GM10266 (cell line): ENCODE results near the gene ADRB2.

Source experiments
- DNase-seq: peaks from one replicate; pipeline ENCODE4 v3.0.0; 2012; ENCODE audit errors: extremely low spot score
- TF ChIP-seq, protein P1 (sequence below): IDR thresholded peaks from 2 replicates; pipeline ENCODE4 v1.5.1; 2012; ENCODE audit warnings: mild to moderate bottlenecking, low read depth; ENCODE audit not compliant: control insufficient read depth, insufficient read depth; ENCODE audit errors: missing control alignments

ADRB2 gene

GRCh38 chr5:148855249-148856008 is 29.0 kb downstream of the ADRB2 start:
- no peak for DNase-seq
- TF ChIP-seq, protein P1, sequence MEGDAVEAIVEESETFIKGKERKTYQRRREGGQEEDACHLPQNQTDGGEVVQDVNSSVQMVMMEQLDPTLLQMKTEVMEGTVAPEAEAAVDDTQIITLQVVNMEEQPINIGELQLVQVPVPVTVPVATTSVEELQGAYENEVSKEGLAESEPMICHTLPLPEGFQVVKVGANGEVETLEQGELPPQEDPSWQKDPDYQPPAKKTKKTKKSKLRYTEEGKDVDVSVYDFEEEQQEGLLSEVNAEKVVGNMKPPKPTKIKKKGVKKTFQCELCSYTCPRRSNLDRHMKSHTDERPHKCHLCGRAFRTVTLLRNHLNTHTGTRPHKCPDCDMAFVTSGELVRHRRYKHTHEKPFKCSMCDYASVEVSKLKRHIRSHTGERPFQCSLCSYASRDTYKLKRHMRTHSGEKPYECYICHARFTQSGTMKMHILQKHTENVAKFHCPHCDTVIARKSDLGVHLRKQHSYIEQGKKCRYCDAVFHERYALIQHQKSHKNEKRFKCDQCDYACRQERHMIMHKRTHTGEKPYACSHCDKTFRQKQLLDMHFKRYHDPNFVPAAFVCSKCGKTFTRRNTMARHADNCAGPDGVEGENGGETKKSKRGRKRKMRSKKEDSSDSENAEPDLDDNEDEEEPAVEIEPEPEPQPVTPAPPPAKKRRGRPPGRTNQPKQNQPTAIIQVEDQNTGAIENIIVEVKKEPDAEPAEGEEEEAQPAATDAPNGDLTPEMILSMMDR: no peak

DNA sequence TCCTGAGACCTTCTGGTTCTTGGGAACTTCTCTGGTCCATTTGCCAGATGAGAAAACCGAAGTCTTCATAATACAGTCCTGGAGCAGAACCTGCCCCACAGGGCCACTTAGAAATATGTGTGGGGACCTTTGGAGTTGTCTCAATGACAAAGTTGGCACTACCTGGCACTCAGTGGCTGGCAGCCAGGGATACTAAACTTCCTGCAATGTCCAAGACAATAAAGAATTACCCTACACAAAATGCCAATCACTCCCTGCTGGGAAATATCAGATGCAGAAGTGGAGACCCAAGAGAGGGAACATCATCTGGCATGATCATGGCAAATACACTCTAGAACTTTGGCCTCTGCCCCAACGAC is 29.6 kb downstream of the ADRB2 start:
- no peak for DNase-seq
- TF ChIP-seq, protein P1: no peak

DNA sequence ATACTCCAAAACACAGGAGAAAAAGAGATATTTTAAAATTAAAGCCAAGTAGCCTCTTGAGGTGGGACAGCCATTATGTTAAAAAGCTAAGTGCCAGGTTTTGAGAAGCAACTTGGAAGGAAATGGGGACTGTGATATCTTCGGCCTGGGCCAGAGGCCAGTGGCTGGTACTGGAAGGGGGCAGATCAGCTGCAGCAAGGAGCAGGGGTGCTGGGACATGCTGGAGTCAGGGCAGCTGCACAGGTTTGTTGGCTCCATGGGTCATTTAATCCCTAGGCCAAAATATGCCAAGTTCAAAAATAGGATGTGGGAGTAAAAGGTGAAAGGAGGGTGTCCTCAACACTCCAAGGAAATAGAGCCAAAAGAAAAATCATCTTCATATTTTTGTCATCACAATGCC is 30.0 kb downstream of the ADRB2 start:
- TF ChIP-seq, protein P1: no peak
- DNase-seq: no peak

DNA sequence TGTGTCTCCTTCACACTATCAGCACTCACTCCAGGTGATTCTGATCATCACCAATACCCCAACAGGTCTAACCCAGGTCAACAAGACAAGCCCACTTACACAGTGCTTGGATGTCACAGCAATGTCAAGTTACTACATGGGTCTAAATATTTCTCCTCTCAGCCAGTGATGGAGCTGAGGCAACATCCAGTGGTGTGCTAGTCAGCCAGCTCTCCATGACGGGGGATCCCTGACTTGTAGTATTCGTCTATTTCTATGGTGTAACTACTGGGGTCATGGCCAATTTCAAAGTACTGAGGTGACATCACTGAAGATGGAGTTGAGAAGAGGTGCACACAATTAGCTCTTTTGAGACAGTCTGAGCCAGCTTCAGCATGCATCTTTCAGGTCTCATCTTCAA is 31.1 kb downstream of the ADRB2 start:
- TF ChIP-seq, protein P1: no peak
- no peak for DNase-seq

GRCh38 chr5:148858106-148858505 is 31.7 kb downstream of the ADRB2 start:
- DNase-seq: no peak
- TF ChIP-seq, protein P1: no peak

DNA sequence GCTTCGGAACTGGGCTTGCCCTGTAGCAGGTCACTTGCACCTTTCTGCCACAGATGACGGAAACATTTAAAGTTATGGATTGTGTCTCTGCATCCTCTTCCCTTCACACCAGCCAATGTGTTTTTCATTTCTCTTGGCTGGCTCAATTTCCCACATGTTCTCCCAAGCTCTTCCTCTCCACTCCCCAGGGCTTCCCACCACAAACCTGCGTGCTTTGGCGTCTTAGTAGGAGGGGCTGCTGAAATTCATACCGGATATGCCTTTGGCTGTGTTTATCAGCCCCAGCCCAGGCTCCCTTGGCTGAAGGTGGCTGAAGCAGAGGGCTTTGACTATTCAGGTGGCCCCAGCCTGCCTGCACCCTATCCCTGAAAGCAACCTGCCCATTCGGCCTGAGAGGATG is 32.1 kb downstream of the ADRB2 start:
- no peak for DNase-seq
- TF ChIP-seq, protein P1: no peak

DNA sequence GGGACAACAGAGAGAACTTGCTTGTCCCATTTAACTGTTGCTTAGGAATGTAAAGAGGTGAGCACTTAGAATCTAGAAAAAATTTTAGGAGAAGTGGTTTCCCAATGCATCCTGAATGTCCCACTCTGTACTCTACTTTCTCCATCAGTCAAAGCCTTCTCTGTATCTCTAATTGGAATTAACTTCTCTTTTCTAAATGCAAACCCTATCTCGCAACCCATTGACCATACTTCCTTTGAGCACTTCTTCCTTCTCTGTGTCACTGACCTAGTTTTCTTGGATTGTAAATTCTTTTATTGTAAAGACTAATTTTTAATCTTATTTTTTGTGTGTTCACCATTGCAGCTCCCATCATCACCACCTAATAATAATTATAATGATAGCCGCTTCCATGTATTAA is 33.3 kb downstream of the ADRB2 start:
- DNase-seq: no peak
- TF ChIP-seq, protein P1: no peak
